Embryonic facial prominence (tissue), 1 donor: ENCODE data around the gene ZNF444.
"Not testable (repeated sequence)": the region's sequence is repeated elsewhere in the genome, so short reads cannot be mapped to it uniquely, and the experiment has no call there.

Source experiments
- DNase-seq: peaks from one replicate; pipeline ENCODE4 v3.0.0-alpha.2; 2016; ENCODE audit errors: extremely low spot score

ZNF444 gene

GRCh38 chr19:56145698-56146097, 4.6 kb downstream of the ZNF444 start:
- no peak for DNase-seq

GRCh38 chr19:56146904-56147303, 5.8 kb downstream of the ZNF444 start:
- DNase-seq, result no peak

GRCh38 chr19:56147307-56147706, 6.2 kb downstream of the ZNF444 start:
- DNase-seq, result no peak

GRCh38 chr19:56148096-56148495, 7.0 kb downstream of the ZNF444 start:
- no peak for DNase-seq

- DNase-seq, result not testable (repeated sequence)
These were observed 8.0 kb downstream of the ZNF444 start for GRCh38 chr19:56148955-56149655.

- DNase-seq, result no peak
These were observed 8.6 kb downstream of the ZNF444 start for GRCh38 chr19:56149656-56150038.

- no peak for DNase-seq
These were observed 9.3 kb downstream of the ZNF444 start for GRCh38 chr19:56150358-56150757.

- DNase-seq, result no peak
These were observed 11.6 kb downstream of the ZNF444 start for GRCh38 chr19:56152644-56153043.

GRCh38 chr19:56153507-56153906, 12.4 kb downstream of the ZNF444 start:
- no peak for DNase-seq

GRCh38 chr19:56155124-56155687, 14.1 kb downstream of the ZNF444 start:
- DNase-seq, result no peak

- no peak for DNase-seq
These were observed 15.7 kb downstream of the ZNF444 start for GRCh38 chr19:56156768-56157167.

GRCh38 chr19:56158170-56158757, 17.2 kb downstream of the ZNF444 start:
- no peak for DNase-seq

- DNase-seq, result no peak
These were observed 18.0 kb downstream of the ZNF444 start for GRCh38 chr19:56159009-56159559.

GRCh38 chr19:56159622-56160271, 18.7 kb downstream of the ZNF444 start:
- DNase-seq, result no peak

- DNase-seq, result no peak
These were observed 20.4 kb downstream of the ZNF444 start for GRCh38 chr19:56161534-56161933.

GRCh38 chr19:56162258-56162657, 21.2 kb downstream of the ZNF444 start:
- no peak for DNase-seq

- DNase-seq, result no peak
These were observed 22.0 kb downstream of the ZNF444 start for GRCh38 chr19:56163097-56163496.

- DNase-seq, result no peak
These were observed 26.0 kb downstream of the ZNF444 start for GRCh38 chr19:56167064-56167578.

GRCh38 chr19:56170261-56170660, 29.2 kb downstream of the ZNF444 start:
- no peak for DNase-seq

GRCh38 chr19:56174086-56174485, 33.0 kb downstream of the ZNF444 start:
- DNase-seq, result no peak

- DNase-seq, result no peak
These were observed 33.5 kb downstream of the ZNF444 start for GRCh38 chr19:56174550-56174949.

GRCh38 chr19:56175861-56176307, 34.8 kb downstream of the ZNF444 start, which contains the start of gene GALP:
Gene GALP, plus strand, starts transcription at chr19:56176008. Its CDS starts 1,101 bp downstream, at chr19:56177109.
- DNase-seq, result not testable (repeated sequence)
